ENCODE results near the gene NPM1.
"Not testable (repeated sequence)": the region's sequence is repeated elsewhere in the genome, so short reads cannot be mapped to it uniquely, and the experiment has no call there.

The NPM1 gene

GRCh38 chr5:171387345-171387969 lies at the start of gene NPM1:
NPM1 (plus strand) TSS chr5:171387849; CDS start chr5:171387949, 100 bp downstream.
- DNase-seq: peak; percentile 98

- DNase-seq: no peak
These were observed 47.6 kb upstream of the NPM1 start for GRCh38 chr5:171340042-171340441.

DNA sequence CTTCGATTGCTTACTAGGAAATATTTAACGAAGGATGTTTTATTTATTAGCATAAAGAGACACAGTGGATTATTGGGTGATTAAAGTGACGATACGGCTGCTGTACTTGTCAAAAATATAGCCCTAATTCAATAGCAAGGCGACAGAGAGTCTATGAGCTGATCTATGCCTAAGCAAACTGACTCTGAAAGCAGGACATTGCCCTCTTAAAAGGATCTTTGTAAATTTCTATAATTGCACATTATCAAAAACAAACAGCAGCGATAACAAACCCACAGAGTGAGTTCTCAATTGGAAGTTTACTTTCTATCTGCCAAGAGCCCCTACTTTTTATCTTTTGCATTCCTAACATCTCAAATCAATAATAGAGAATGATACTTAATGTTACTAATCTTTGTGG lies 47.2 kb upstream of the NPM1 start:
- DNase-seq: no peak

DNA sequence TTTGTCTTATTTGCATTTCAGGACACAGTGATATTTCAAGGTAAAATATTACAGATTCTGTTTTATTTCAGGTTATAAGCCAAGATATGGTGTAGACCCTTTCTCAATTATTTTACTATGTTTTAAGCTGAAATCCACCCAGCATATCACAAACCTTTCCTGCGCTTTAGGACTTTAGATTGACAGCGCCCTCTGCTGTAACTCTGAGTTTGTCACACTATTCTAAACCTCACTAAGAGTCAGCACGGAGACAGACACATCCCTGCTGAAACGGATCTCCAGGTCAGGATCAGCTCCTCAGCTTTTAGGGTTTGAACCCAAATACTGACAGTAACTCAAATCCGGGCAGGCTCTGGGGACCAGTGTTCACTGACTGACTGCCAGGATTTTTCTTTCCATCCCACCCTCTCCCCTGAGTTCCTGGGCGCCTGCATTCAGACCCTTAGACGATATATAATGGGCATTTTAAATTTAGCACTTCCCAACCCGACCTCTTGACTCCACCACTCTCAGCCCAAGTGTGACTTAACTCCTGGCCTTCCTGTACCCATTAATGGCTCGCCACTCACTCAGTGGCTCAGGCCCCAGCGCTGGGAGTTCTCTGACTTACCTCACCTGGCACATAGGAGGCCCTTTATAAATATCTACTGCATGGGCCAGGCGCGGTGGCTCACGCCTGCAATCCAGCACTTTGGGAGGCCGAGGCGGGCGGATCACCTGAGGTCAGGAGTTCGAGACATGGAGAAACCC lies 45.1 kb upstream of the NPM1 start:
- peak; percentile 46 for DNase-seq

- DNase-seq: no peak
These were observed 42.6 kb upstream of the NPM1 start for GRCh38 chr5:171344936-171345608.

GRCh38 chr5:171351536-171352073 lies 36.0 kb upstream of the NPM1 start:
- no peak for DNase-seq

DNA sequence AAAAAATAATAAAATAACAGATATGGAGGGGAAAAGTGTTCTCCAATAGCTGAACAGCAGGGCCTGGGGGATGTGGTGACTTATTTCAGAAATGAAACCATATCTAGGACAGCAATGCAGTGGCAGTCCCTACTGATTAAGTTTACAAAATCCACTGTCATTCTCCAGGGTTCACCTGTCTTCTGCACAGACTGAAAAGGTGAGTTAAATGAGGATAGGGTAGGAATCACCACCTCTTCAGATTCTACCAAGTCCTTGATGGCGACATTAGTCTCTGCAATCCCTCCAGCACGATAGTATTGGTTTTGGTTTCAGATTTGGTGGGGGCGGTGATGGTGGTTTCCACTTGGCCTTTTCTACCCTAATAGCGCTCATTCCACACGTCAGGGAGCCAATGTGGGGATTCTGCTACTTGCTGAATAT lies 32.3 kb upstream of the NPM1 start:
- DNase-seq: peak; percentile 50

- DNase-seq: no peak
These were observed 29.8 kb upstream of the NPM1 start for GRCh38 chr5:171357843-171358242.

GRCh38 chr5:171361151-171361550 lies 26.5 kb upstream of the NPM1 start:
- DNase-seq: not testable (repeated sequence)

DNA sequence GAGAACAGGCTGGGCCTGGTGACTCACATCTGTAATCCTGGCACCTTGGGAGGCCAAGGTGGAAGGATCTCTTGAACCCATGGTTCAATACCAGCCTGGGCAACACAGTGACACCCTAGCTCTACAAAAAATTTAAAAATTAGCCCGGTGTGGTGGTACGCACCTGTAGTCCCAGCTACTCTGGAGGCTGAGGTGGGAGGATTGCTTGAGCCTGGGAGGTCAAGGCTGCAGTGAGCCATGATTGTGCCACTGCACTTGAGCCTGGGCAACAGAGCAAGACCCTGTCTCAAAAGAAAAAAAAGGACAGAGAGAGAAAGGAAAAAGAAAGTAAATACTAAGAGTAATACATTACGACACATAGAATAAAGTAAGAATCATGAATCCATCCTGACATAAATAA lies 24.4 kb upstream of the NPM1 start:
- not testable (repeated sequence) for DNase-seq

DNA sequence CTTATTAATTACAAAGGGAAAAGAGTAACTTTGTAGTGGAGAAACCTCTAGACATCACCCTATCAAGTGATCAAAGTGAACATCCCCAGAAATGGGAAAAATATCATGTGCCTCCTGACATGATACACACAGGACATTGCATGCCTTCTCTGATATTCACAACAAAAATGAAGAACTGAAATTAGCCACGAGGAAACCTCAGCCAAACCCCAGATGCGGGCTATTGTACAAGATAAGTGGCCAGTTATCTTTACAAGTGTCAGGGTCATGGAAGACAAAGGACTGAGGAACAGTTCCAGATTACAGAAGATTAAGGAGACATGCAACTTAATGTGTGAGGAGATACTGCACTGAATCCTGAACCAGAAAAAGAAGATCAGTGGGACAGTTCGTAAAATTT lies 23.8 kb upstream of the NPM1 start:
- DNase-seq: no peak

DNA sequence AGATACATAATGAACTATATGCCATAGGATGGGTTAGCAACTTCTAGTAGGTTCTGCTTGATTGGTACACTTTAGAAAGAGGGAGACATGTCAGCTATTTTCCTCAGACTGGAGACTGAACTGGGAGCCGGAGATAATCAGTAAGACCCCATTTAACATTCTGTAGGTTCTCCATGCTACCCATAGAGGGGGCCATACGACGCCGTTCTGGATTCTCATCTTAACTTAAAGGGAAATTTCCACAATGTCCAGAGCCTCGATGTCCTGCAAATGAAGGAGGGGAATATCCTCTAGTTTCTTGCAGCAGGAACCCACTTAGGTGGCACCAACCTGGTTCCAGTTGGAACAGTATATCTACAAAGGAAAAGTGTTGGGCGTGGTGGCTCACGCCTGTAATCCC lies 22.3 kb upstream of the NPM1 start:
- DNase-seq: no peak

- no peak for DNase-seq
These were observed 21.0 kb upstream of the NPM1 start for GRCh38 chr5:171366645-171367044.

- no peak for DNase-seq
These were observed 20.0 kb upstream of the NPM1 start for GRCh38 chr5:171367424-171368370.

DNA sequence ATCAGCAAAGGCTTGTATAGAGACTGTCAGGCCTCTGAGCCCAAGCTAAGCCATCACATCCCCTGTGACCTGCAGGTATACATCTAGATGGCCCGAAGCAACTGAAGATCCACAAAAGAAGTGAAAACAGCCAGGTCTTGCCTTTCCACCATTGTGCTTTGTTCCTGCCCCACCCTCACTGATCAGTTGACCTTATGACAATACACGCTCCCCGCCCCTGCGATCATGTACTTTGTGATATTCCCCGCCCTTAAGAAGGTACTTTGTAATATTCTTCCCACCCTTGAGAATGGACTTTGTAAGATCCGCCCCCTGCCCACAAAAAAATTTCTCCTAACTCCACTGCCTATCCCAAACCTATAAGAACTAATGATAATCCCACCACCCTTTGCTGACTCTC lies 18.6 kb upstream of the NPM1 start:
- DNase-seq: no peak

- DNase-seq: no peak
These were observed 17.8 kb upstream of the NPM1 start for GRCh38 chr5:171369898-171370297.

- not testable (repeated sequence) for DNase-seq
These were observed 16.8 kb upstream of the NPM1 start for GRCh38 chr5:171370881-171371280.

- DNase-seq: no peak
These were observed 16.3 kb upstream of the NPM1 start for GRCh38 chr5:171371326-171371725.

- no peak for DNase-seq
These were observed 7.7 kb upstream of the NPM1 start for GRCh38 chr5:171379961-171380360.

DNA sequence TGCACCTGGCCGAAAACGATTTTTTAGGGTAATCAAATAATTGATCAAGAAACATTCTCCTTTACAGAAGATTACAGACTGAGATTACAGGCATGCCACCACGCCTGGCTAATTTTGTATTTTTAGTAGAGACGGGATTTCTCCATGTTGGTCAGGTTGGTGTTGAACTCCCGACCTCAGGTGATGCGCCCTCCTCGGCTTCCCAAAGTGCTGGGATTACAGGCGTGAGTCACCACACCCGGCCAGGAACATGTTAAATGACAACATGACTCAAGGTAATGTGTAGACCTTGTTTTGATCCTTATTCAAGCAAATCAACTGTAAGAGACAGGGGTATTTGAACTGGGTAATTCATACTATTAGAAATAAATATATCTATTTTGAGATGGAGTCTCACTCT lies 3.2 kb upstream of the NPM1 start:
- not testable (repeated sequence) for DNase-seq

GRCh38 chr5:171384999-171385398 lies 2.6 kb upstream of the NPM1 start:
- peak; percentile 50 for DNase-seq

DNA sequence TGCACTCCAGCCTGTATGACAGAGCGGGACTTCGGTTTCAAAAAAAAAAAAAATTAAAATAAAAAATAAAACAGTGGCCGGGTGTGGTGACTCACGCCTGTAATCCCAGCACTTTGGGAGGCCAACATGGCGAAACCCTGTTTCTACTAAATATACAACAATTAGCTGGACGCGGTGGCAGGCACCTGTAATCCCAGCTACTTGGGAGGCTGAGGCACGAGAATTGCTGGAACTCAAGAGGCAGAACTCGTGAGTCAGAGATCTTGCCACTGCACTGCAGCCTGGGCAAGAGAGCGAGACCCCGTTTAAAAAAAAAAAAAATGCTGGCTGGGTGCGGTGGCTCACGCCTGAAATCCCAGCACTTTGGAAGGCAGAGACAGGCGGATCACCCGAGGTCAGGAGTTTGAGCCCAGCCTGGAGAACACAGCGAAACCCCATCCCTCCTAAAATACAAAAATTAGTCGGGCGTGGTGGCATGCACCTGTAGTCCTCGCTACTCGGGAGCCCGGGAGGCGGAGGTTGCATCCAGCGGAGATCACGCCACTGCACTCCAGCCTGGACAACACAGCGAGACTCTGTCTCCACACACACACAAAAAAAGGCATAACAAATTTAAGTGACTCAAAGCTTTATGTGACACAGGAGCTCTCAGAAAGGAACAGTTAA lies 1.5 kb upstream of the NPM1 start:
- no peak for DNase-seq
